NCI-H146 (cell line): ENCODE results near the gene PTPN3.

Experiments used
- DNase-seq: peaks from one replicate; lab custom pipeline; 2025; lab: John Stamatoyannopoulos, UW

The PTPN3 gene

DNA sequence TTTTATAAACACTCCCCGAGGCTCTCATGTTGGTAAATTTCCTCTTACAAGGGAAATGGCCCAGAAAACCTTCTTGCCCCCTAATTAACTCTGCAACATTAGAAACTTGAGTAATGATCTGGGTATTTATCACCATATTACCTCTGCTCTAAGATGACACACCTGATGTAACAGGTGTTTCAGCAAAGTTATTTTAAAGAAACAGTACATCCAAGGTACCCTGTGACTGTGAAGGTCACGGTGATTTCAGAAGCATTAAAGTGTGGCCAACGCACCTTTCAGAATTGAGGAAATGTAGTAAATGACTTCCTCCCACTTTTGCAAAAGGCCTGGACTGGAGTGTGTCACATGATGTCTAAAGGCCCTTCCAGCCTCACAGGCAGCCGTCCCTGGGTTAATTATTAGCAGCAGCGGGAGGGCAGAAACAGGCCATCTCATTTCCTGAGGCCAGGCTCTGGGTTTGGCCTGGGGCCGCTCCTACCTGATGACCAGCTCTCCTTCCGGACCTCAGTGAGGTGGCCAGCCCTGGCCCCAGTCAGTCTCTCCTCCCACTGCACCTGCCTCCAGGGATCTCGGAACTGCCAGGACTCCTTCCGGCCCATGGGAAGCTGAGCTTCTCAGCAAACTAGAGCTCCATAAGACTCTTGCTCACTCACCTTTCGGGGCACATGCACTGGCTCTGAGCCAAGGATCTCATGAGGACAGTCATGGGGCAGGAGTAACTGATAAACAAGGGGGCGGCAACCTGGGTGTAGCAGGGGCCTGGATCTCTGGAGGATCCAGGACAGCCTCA lies 20.7 kb downstream of the PTPN3 start:
- DNase-seq = peak; percentile 82

DNA sequence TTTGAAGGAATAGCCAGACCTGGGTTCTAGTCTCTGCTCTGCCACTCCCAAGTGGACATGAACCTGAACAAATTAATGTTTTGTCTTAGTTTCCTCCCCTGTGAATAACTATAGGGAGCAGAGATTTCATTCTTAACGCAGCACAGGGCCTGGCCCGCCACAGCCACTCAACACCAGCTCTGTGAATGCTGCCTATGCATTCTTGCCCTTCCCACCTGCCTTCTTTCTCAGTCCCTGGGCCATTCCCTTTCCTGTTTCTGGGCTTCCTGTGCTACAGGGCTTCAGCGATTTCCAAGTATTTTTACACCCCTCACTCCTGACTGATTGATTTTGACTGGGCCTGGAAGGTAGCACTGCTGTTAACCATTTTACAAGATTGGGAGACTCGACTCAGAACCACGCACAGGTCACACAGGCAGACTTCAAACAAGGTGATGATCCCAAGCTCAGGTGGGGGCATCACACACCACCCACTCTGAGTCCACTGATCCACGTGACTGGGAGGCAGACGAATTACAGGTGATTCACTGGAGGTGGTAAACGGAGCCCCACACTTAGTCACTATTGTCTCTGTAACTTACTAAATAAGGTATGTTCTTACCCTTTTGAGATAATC lies 21.4 kb downstream of the PTPN3 start:
- DNase-seq = no peak

DNA sequence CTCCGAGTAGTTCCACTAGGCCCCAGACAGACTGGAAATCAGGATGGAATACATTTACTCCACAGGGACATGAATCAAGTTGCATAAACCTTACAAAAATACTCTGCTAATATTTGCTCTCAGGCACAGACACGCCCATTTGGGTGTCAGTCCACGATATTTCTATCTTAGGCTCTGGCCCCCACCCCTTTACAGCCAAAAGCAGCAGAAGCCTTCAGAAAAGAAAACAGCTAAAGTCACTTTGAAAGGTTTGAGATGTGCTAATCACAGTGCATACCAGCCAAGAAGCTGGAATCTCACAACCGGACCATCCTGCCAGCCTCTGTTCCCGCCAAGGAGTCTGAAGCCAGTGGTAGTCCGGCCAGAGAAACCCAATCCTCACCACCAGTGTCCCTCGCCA lies 22.6 kb downstream of the PTPN3 start:
- peak; percentile 3 for DNase-seq

DNA sequence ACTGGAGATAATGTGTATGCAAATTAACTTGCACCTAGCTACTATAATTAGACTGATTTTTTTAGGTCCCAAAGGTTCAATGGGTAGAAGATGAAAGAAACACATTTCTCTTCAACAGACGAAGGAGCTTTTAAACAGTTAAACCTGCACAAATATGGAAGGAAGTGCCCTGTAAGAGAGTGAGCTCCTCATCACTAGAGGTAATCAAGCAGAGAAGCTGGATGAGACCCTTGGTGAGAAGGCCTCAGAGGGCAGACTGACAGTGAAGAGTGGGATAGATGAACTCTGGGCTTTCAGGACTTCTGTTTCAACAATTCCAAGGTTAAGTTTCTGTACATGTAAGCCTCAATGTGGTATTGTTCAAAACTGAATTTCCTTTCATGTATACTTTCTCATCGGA lies 23.2 kb downstream of the PTPN3 start:
- DNase-seq = no peak

DNA sequence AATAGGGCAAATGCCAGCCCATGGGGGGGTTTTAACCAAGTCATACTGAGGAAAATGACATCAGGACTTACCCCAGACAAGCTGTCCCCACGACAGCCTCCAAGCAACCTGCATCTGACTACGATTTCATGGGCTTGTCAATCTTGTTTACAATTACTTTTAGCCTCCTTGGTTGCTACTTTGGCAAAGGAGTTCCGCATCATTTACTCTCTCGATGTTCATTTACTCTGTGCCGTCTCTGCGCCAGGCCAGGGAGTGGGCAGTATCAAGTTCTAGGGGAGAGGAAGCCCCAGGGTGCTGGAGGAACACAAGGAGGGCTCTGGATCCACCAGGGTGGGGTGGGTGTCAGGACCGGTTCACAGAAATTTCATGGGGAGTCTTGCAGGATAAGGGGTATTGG lies 23.9 kb downstream of the PTPN3 start:
- no peak for DNase-seq

DNA sequence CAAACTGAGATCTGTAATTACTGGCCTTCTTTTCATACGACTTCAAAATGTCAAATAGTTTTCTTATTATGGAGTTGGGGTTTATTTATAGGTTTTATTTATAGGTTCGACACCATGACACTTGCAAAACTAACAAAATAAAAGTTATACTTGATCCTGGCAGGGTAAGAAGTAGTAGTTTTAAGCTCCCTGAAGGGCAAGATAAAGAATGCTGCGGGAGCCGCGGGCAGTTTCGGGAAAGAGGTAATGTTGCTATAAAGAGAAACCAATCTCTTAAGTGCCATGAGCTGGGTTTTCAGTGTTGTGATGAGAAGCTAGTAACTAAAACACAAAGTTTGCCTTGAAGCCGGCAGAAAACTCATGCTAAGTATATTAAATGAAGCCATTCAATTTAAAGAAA lies 24.8 kb downstream of the PTPN3 start:
- no peak for DNase-seq

DNA sequence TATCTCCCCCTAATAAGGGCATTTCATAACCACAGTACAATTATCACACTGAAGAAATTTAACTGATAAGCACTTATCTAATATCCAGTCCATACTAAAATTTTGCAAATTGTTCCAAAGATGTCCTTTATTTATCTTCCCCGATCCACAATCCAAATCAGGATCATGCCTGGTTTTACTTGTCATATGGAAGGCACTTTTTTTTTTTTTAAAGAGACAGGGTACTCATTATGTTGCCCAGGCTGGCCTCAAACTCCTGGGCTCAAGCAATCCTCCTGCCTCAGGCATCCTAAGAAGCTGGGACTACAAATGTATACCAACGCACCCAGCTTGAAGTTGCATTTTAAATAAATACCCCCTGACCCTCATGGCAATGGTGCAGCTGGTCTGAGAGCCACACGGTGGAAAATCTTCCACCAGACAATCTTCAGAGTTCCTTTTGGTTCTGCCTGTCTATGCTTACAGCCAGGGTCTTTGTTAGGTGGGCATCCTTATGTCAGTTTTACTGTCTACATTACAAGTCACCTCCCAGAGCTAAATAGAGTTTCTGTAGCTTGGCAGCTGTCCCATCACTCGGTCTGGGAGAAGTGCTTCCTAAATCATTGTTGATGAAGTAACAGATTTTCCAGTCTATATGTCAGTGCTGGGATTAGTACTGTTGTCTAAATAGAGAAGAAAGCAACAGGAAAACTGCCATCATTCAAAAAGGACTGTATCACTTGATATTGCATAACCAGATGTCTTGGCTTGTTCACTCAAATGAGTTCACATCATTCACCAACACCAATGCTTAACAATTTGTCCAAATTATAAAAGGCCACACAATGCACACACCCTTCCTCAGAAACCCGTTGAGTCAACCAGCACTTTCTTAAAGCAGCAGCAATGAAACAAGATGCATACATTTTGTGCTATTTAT lies 26.4 kb downstream of the PTPN3 start:
- DNase-seq = no peak

DNA sequence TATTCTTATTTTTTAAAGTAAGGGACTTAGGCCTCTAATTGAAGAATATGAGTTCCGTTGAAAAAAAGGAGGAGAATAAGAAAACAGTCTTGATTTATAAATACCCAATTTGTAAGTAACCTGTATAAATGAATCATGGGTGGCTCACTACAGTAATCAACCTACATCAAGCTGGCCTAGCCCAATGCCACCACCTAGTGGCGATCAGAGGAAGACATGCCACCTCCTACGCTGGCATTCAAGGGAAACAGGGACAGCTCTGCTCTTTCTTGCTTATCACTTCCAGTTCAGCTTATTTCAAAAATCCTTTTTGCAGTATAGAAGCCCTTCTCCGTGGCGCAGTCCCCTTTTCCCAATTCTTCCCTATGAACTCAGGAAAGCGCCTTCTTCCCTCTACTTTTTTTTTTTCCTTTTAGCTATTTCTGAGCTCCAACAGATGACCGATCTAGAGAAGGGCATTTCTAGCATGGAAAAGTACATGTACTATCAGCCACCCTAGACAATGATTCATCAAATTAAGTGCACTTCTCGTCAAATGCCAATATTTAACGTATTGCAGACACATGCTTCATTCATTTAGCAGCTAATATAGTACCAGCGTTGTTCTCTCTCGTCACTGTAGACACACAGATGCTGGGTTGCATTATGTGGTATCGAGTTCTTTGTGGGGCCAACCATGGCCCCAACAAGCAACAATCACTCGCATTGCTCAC lies 28.3 kb downstream of the PTPN3 start:
- DNase-seq = peak; percentile 57

DNA sequence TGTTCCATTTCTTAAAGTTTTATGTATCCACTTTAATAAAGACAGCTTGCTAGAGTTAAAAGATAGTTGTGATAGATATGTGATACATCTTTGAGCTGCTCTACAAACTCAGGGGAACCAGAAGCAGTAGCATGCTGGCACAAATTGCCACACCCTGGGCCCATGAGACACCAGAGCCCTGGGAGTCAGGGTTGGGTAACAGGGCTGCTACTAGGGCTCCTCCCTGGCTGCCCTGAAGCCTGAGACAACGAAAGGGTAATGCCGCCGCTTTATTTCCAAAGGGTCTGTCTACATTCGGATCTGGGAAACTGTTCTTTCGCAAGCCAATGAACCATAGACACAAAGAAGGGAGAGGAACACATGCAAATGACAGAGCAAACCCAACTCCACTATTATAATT lies 29.2 kb downstream of the PTPN3 start:
- DNase-seq = no peak

DNA sequence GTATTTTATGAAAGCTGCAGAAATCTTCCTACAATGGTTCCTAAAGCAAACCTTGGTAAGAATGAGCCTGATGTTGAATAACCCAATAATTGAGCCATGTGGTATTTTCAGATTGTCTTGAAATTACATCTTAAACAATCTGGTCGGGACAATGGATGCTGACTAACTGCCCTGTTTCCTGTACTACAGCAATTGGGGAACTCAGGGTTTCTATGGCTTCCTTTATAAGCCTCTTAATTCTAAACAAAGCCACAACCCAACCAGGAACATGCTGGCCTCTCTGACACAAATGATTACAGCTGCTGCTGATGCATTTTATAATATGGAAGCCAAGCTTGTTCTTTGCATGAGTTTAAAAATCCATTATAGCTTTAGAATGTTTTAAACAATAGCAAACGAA lies 30.2 kb downstream of the PTPN3 start:
- DNase-seq = peak; percentile 39

DNA sequence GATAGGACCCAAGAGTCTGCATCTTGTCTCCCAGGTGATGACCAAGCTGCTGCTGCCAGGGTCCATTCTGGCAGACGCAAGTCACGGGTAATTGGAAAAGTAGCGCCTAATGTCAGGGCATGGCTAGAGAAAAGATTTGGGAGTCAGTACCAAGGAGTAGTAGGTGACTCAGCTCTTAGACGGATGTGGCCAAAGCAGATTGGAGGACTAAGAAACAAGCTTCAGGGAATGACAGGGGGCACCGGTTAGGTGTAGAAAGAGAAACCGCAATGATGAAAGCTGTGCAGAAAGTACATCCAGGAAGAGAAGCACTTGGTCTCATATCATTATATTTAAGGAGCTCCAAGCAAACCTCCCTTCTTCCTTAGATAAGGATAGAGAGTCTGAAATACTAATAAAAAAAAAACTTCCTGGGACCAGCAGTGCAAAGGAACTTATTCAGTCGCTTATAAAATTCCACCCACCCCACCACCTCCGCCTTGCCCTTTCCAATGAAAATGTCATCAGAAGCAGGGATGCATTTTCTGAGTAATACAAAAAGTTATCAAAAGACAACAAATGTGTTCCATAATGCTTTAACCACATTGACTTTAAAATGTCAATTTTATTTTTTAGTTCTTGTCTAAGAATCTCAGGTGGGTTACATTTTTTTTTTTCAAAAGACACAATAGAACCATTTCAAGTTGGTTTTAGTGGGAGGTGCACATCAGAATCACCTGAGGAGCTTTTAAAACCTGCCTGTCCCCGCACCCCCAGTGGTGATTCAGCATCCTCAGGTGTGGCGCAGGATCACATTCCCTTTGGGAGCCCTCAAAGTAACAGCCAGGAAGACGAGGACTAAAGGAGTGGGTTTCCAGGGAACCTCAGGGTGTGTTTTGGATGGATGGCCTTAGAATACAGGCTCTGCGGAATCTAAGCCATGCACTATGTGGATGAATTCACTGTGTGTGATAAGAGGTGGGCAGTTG lies 31.2 kb downstream of the PTPN3 start:
- no peak for DNase-seq

DNA sequence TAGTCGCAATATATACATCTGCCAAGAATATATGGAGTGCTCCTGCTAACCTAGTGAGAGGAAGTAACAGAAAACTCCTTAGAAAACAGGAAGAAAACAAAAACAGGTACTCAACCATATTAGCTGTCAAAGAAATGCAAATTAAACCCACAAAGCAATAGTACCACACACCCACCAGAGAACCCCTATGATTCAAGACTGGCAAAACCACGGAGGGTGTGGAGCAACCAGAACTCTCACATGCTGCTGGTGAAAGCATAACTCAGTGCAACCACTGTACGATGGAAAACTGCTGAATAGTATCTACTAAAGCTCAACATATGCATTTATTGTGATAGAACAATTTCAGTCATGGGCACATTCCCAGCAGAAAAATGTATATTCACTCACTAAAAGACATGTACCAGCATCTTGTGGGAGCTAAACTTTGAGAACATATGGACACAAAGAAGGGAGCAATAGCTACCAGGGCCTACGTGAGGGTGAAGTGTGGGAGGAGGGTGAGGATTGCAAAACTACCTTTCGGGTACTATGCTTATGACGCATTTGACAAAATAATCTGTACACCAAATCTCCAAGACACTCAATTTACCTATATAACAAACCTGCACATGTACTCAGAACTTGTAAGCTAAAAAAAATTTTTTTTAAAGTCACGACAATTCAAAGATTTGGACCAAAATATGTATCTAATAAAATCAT lies 34.0 kb downstream of the PTPN3 start:
- DNase-seq = no peak

DNA sequence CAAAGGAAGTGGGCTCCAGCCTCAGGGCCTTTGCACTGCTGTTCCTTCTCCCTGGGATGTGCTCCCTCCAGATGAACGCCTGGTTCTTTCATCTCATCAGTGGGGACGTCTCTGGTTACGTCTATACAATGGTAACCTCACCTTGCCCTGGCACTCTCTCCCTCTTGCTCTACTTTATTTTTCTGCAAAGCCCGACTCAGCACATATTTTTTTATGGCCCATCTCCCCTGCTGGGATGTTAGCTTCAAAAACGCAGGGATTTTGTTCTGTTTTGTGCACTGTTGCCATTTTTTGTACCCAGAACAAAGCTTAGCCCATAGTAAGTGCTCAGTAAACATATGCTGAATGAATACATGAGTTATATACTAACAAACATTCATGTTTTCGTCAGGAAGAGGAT lies 37.5 kb downstream of the PTPN3 start:
- DNase-seq = no peak

DNA sequence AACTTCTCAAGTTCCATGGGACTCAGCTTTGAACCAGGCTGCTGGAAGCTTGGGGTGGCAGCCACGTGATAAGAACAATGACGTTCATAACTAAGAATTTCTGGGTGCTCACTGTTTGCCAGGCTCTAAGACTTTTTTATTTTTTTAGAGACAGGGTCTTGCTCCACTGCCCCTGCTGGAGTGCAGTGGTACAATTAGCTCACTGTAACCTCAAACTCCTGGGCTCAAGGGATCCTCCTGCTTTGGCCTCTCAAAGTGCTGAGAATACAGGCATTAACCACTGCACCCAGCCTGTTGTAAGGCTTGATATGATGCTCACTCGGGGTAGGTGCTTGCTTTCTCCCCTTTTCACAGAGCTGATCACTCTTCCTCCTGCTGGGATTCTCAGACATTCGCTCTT lies 38.7 kb downstream of the PTPN3 start:
- no peak for DNase-seq

DNA sequence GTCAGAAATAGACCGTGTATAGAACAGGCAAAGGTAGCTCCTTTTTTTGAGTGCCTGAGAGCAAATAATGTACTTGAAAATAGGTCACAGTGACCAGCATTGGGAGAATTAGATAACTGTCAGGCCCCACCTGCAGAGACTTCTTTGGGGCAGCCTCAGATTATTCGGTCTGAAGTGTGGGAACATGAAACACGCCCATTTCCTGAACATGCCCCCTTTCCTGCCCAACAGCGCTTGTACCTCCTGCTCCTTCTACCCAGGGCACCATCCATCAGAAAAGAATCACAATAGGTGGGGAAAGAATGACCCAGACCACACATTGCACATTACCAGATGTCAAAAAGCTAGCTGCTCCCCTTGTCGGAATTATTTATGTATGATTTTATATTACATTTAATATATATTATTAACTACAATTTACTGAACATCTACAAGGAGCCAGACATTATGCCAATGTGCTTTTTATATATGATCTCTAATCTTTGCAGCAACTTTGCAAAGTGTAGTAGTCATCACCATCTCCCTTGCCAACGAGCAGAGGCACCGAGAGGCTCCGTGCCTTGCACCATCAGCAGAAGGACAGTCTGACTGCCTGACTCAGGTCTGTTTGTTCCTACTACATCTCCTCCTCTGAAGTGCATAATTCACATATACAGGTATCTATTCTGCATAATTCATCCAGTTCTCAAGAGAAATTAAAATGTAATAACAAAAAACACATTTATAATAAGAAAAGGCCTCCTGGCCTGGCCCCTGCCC lies 39.5 kb downstream of the PTPN3 start:
- DNase-seq = no peak

DNA sequence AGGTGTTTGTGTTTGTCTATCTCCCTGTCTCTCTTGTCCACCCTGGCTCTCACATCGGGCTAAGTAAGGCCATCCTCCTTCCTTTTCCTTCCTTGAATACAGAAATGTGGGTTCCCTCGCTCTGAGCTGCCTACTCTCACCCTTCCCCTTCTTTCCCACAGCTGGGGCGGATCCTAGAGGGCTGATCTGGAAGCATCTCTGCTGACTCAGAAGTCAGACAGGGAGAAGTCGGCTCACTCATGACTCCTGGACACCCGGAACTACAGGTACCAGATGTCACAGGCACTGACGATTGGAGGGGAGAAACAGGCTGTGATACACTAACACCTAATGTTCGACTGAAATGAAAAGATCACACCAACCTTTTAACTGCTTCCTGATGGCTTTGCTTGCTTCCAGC lies 41.3 kb downstream of the PTPN3 start:
- no peak for DNase-seq

DNA sequence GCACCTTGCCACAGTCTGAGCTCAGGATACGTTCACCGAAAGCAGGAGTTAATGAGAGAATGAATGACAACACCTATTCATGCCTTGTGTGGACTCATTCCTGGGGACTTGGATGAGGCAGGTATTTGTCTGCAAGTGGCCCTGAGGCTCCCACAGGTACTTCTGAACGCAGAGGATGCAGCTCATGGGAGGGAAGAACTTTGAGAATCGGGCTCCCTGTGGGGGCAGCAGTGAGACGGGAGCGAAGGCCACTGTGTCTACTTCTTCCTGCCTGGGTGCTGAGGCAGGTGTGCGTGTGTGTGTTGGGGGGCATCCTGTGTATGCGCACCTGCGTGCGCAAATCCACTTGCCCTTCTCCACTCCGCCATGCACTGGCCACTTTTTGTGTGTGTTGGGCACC lies 42.2 kb downstream of the PTPN3 start:
- no peak for DNase-seq

DNA sequence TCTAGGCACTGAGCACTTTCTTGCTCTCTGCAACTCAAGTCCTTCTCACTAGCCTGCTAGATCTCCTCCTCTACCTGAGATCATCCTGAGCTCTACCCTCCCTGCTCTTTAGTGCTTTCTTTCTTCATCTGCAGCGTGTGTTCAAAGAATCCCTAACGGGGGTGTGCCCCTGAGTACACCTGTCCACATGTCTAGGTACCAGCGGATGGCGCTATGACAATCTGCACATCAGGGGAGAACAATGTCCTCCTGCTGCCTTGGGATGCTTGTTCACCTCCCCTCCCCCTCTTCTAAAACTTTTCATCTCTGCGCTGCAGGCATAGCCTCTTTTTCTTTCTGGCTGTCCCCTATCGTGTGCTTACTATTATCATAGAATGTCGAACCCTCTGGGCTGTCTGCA lies 42.7 kb downstream of the PTPN3 start:
- DNase-seq = no peak

DNA sequence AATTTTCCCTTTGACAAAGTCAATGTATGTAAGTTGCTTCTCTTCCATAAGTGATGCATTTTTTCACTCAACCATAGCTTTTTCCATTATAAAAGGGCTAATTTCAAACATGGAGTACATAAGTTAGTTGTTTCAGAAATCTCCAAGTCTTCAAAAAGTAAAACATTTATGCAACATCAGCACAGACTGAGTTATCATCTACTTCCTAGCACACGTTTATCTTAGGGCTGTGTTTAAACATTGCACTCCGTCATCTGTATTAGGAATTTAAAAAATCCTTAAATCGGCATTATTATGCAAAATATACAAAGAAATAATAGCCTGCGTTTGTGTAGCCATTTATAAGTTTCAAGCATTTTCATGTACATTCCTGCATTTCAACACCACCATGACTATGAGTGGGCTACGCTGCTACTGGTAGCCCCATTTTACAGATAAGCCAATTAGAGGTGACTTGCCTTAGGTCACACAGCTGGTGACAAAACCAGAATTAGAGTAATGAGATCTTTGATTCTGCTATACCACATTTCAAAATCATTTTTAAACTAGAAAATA lies 43.4 kb downstream of the PTPN3 start:
- no peak for DNase-seq
